ENCODE data around the gene CCDC87. TPM values are rescaled to one million over a fixed set of nuclear protein-coding genes. Genes with fewer than 3 reads are reported as not detected.
"Not testable (repeated sequence)": the region's sequence is repeated elsewhere in the genome, so short reads cannot be mapped to it uniquely, and the experiment has no call there.

Gene CCDC87
- total RNA-seq, 1 experiment from 2014 or later, result 1.1 TPM

- H3K4me2 ChIP-seq (ENCODE audit: insufficient read depth, insufficient read length, low read length), result no peak overlapping the region
- H3K23ac ChIP-seq (ENCODE audit: insufficient read length, low read depth, low read length), result no peak overlapping the region
- H3K27ac ChIP-seq (ENCODE audit: insufficient read length, low read depth, low read length), result no peak overlapping the region
- no peak overlapping the region for H3K4ac ChIP-seq (ENCODE audit: low read depth, low read length)
- no peak overlapping the region for H3K27ac Mint-ChIP-seq
- H3K36me3 Mint-ChIP-seq (ENCODE audit: insufficient read depth in 1 of 3, low read depth in 3 of 3), result peaks cover 2 to 22% (median 16%) of the 10 kb centered on the region in 3 experiments; a peak in 4 of 7 replicates
- no peak overlapping the region for H3K18ac ChIP-seq (ENCODE audit: insufficient read length, low read depth, low read length)
- no peaks in the 10 kb centered on the region; the same call in 1 of the 2 replicates for H3K4me1 ChIP-seq (ENCODE audit: insufficient read depth, low read length)
- H3K9me3 Mint-ChIP-seq, result peaks cover 34 to 44% of the 10 kb centered on the region in 2 experiments
- H4K20me1 ChIP-seq (ENCODE audit: control insufficient read depth, insufficient read depth, insufficient read length), result no peaks in the 10 kb centered on the region
- no peak overlapping the region for H4K91ac ChIP-seq (ENCODE audit: insufficient read length, low read depth, low read length)
- no peak overlapping the region for H3K14ac ChIP-seq (ENCODE audit: insufficient read depth, low read length)
- H3K79me2 ChIP-seq (ENCODE audit: insufficient read depth, low read length), result no peaks in the 10 kb centered on the region
- no peaks in the 10 kb centered on the region for H3K27me3 ChIP-seq (ENCODE audit: insufficient read depth, low read length)
- no peak overlapping the region for H2BK15ac ChIP-seq (ENCODE audit: low read depth, low read length)
- H2BK20ac ChIP-seq (ENCODE audit: low read depth, low read length, poor library complexity, severe bottlenecking), result no peak overlapping the region
- H3K9ac ChIP-seq (ENCODE audit: extremely low read depth, insufficient read length, low read length), result no peak overlapping the region
- peaks cover 3% of the 10 kb centered on the region for H3K79me1 ChIP-seq (ENCODE audit: insufficient read depth, low read depth, low read length, poor library complexity, severe bottlenecking)
- H3K27me3 Mint-ChIP-seq (ENCODE audit: low read depth), result peaks cover 30% of the 10 kb centered on the region
- TF ChIP-seq CTCF (conservative IDR thresholded peaks at IDR 0.05), result no peak
- peaks cover 15 to 16% of the 10 kb centered on the region in 2 experiments for H3K4me1 Mint-ChIP-seq
- WGBS (ENCODE audit: extremely low coverage, insufficient read length, low lambda C conversion rate), result no CpG with 5 or more reads among the region's 7 CpGs
- no peak overlapping the region for H2BK5ac ChIP-seq (ENCODE audit: insufficient read length, low read length)
- no peak for DNase-seq
- no peak overlapping the region for H2BK12ac ChIP-seq (ENCODE audit: insufficient read length, low read depth, low read length)
- no peak overlapping the region for H3K56ac ChIP-seq (ENCODE audit: insufficient read length, low read depth, low read length)
- no peaks in the 10 kb centered on the region for H3K9me3 ChIP-seq (ENCODE audit: control insufficient read depth, low read depth, low read length)
- H2AFZ ChIP-seq (ENCODE audit: low read length), result no peak overlapping the region
- H3K4me3 Mint-ChIP-seq, result no peak overlapping the region; a peak in 1 of 5 replicates
- H3T11ph ChIP-seq (ENCODE audit: low read length), result no peak overlapping the region
- H4K5ac ChIP-seq (ENCODE audit: insufficient read length, low read depth, low read length), result no peak overlapping the region
- H2BK120ac ChIP-seq (ENCODE audit: low read depth, low read length, poor library complexity, severe bottlenecking), result no peak overlapping the region
- H2AK5ac ChIP-seq (ENCODE audit: insufficient read length, low read length), result no peak overlapping the region
- no peak overlapping the region for H4K8ac ChIP-seq (replicated peaks; ENCODE audit: insufficient read length, low read depth, low read length)
- H3K23me2 ChIP-seq (ENCODE audit: insufficient read length, low read depth, low read length, poor library complexity, severe bottlenecking), result peaks cover 10% of the 10 kb centered on the region
Measured at GRCh38 chr11:66589996-66590675, 2.7 kb downstream of the CCDC87 start.

GRCh38 chr11:66589315-66589714, 3.5 kb downstream of the CCDC87 start:
- not testable (repeated sequence) for H4K91ac ChIP-seq (ENCODE audit: insufficient read length, low read depth, low read length); H3K79me1 ChIP-seq (ENCODE audit: insufficient read depth, low read depth, low read length, poor library complexity, severe bottlenecking); H3K79me2 ChIP-seq (ENCODE audit: insufficient read depth, low read length); H2AFZ ChIP-seq (ENCODE audit: low read length); H4K5ac ChIP-seq (ENCODE audit: insufficient read length, low read depth, low read length); H3K4me2 ChIP-seq (ENCODE audit: insufficient read depth, insufficient read length, low read length); H2BK15ac ChIP-seq (ENCODE audit: low read depth, low read length); H3K4me3 Mint-ChIP-seq; H3K23me2 ChIP-seq (ENCODE audit: insufficient read length, low read depth, low read length, poor library complexity, severe bottlenecking); H3K14ac ChIP-seq (ENCODE audit: insufficient read depth, low read length); H2AK5ac ChIP-seq (ENCODE audit: insufficient read length, low read length); H3K18ac ChIP-seq (ENCODE audit: insufficient read length, low read depth, low read length); DNase-seq; H3K27ac Mint-ChIP-seq; H4K8ac ChIP-seq (replicated peaks; ENCODE audit: insufficient read length, low read depth, low read length); H3K9me3 ChIP-seq (ENCODE audit: control insufficient read depth, low read depth, low read length); H3K23ac ChIP-seq (ENCODE audit: insufficient read length, low read depth, low read length); H3K4ac ChIP-seq (ENCODE audit: low read depth, low read length); H3T11ph ChIP-seq (ENCODE audit: low read length); H2BK120ac ChIP-seq (ENCODE audit: low read depth, low read length, poor library complexity, severe bottlenecking); H3K4me1 ChIP-seq (ENCODE audit: insufficient read depth, low read length); H2BK12ac ChIP-seq (ENCODE audit: insufficient read length, low read depth, low read length); H2BK5ac ChIP-seq (ENCODE audit: insufficient read length, low read length); H3K27ac ChIP-seq (ENCODE audit: insufficient read length, low read depth, low read length); H4K20me1 ChIP-seq (ENCODE audit: control insufficient read depth, insufficient read depth, insufficient read length); H3K9ac ChIP-seq (ENCODE audit: extremely low read depth, insufficient read length, low read length); H2BK20ac ChIP-seq (ENCODE audit: low read depth, low read length, poor library complexity, severe bottlenecking); H3K27me3 ChIP-seq (ENCODE audit: insufficient read depth, low read length); H3K56ac ChIP-seq (ENCODE audit: insufficient read length, low read depth, low read length)
- WGBS (ENCODE audit: extremely low coverage, insufficient read length, low lambda C conversion rate), result no CpG with 5 or more reads among the region's 2 CpGs
- H3K4me1 Mint-ChIP-seq, result peaks cover 11 to 15% of the 10 kb centered on the region in 2 experiments
- H3K9me3 Mint-ChIP-seq, result peaks cover 38 to 48% of the 10 kb centered on the region in 2 experiments
- peaks cover 2 to 22% (median 16%) of the 10 kb centered on the region in 3 experiments; a peak in 4 of 7 replicates for H3K36me3 Mint-ChIP-seq (ENCODE audit: insufficient read depth in 1 of 3, low read depth in 3 of 3)
- H3K27me3 Mint-ChIP-seq (ENCODE audit: low read depth), result peaks cover 30% of the 10 kb centered on the region

Data from H9 (cell line).